GM18858 (cell line): ENCODE results near the gene UPF3B.
"Not testable (repeated sequence)": the region's sequence is repeated elsewhere in the genome, so short reads cannot be mapped to it uniquely, and the experiment has no call there.

Source experiments
- ATAC-seq: cut with Tn5 transposase; IDR thresholded peaks from one replicate; pipeline ENCODE4 v1.9.1; 2021; ENCODE audit not compliant: unreplicated experiment

UPF3B gene

DNA sequence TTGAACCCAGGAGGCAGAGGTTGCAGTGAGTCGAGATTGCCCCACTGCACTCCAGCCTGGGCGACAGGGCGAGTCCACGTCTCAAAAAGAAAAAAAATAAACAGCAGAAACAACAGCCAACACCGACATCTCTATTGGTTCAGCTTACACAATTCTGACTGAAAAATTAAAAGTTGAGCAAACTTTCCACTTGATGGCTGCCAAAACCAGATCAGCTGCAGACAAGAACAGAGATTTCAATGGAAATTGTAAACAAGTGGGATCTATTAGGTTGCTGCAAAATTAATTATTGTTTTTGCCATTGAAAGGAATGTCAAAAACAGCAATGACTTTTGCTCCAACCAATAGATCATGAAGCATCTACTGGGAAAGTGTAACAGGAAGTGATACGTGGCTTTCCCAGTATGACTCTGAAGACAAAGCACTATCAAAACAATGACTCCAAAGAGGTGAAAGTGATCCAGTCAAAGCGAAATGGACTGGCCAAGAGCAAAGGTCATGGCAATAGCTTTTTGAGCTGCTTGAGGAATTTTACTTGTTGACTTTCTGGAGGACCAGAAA is 26.3 kb downstream of the UPF3B start:
- no peak for ATAC-seq

DNA sequence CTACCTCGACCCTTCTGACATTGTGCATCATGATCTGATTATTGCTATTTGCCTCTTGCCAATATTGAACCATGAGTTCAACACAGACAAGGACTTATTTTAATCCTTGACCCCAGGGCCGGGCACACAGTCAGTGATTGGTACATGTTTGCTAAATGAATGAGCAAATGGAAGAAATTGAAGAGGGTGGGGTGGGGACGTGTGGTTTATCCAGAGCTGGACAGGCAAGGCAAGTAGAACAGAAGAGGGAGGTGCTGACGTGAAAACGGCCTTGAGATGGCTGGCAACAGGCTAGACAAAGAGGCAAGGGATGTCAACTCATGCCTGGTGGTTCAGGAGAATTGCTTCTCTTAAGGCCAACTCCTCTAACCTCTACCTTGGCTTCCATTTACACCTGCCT is 28.5 kb downstream of the UPF3B start:
- not testable (repeated sequence) for ATAC-seq

DNA sequence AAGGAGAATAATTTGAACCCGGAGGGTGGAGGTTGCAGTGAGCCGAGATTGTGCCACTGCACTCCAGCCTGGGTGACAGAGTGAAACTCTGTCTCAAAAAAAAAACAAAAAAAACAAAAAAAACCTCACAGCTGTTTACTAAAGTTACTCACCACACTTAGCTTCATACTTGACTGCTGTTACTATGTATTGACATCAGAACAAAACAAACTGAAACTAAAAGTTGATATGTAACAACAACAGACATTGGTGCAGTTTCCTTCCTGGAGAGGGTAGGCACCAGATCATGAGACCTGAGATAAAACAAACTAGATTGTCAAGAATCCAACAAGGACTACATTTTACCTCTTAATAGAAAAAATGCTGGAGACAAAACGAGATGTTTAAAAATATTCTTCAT is 31.1 kb downstream of the UPF3B start:
- ATAC-seq = peak; percentile 98

GRCh38 chrX:119817130-119817690 is 35.6 kb downstream of the UPF3B start:
- ATAC-seq = no peak

- no peak for ATAC-seq
Measured at GRCh38 chrX:119816300-119816699, 36.5 kb downstream of the UPF3B start.

GRCh38 chrX:119809185-119809666 is 43.5 kb downstream of the UPF3B start:
- ATAC-seq = no peak

GRCh38 chrX:119808461-119808860 is 44.3 kb downstream of the UPF3B start:
- ATAC-seq = not testable (repeated sequence)

GRCh38 chrX:119802546-119802945 is 50.2 kb downstream of the UPF3B start:
- ATAC-seq = no peak

DNA sequence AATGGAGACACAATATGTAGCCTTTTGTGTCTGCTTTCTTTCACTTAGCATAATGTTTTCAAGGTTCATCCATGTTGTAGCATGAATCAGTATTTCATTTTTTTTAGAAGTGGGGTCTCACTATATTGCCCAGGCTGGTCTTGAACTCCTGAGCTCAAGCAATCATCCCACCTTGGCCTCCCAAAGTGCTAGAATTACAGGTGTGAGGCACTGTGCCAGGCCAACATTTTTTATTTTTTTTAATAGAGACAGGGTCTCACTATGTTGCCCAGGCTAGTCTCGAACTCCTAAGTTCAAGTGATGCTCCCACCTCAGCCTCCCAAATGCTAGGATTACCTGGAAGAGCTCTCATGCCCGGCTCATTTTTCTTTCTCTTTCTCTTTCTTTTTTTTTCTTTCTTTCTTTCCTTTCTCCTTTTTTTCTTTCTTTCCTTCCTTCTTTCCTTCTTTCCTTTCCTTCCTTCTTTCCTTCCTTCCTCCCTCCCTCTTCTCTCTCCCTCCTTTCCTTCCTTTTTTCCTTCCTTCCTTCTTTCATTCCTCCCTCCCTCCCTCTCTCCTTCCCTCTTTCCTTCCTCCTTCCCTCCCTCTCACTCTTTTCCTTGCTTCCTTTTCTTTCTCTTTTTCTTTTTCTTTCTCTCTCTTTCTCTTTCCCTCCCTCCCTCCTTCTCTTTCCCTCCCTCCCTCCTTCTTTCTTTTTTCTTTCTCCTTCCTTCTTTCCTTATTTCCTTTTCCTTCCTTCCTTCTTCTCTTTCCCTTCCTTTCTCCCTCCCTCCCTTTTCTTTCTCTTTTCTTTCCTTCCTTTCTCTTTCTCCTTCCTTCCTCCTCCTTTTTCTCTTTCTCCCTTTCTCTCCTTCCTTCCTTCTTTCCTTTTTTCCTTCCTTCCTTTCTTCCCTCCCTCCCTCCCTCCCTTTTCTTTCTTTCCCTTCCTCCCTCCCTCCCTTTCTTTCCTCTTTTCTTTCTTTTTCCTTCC is 51.2 kb downstream of the UPF3B start:
- ATAC-seq = no peak

GRCh38 chrX:119791437-119792231 is 61.1 kb downstream of the UPF3B start, which contains the start of gene RPL39:
TSS of gene RPL39 (minus strand) at chrX:119791630. CDS start at chrX:119791576, 54 bp downstream.
- peak; percentile 78 for ATAC-seq

GRCh38 chrX:119790977-119791436 is 61.8 kb downstream of the UPF3B start:
- ATAC-seq = no peak

GRCh38 chrX:119784747-119785446 is 67.9 kb downstream of the UPF3B start:
- no peak for ATAC-seq
